ENCODE data around the gene CHMP1B. TPM values are rescaled to one million over a fixed set of nuclear protein-coding genes. Genes with fewer than 3 reads are reported as not detected.

The CHMP1B gene
- total RNA-seq, 2 donors from 2014 or later: 42.3 to 80.1 TPM

DNA sequence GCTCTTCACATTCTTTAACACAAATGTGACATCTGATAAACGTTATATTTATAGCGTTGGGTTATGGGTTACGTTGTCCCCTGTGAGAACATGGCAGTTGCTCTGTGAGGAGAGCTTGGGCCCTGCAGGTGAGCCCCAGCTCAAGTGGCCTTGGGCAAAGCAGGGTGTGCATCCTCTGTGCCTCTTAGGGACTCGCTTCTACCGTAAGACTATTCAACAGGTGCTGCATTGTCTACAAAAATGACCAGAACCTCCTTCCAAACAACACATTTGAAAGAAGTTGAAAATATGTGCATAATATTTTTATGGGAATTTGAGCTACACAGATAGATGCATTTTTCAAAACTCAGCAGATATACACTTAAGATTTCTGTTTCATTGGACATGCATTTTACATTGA is 16.4 kb upstream of the CHMP1B start:
- intact Hi-C loops (cut with DNase I): no loop called here
- no peaks in the 10 kb centered on the region for H3K9me3 ChIP-seq
- H3K4me1 ChIP-seq: no peaks in the 10 kb centered on the region
- H3K27ac ChIP-seq: no peak overlapping the region
- DNase-seq: no peak
- H3K4me3 ChIP-seq: no peak overlapping the region
- TF ChIP-seq, protein P1, sequence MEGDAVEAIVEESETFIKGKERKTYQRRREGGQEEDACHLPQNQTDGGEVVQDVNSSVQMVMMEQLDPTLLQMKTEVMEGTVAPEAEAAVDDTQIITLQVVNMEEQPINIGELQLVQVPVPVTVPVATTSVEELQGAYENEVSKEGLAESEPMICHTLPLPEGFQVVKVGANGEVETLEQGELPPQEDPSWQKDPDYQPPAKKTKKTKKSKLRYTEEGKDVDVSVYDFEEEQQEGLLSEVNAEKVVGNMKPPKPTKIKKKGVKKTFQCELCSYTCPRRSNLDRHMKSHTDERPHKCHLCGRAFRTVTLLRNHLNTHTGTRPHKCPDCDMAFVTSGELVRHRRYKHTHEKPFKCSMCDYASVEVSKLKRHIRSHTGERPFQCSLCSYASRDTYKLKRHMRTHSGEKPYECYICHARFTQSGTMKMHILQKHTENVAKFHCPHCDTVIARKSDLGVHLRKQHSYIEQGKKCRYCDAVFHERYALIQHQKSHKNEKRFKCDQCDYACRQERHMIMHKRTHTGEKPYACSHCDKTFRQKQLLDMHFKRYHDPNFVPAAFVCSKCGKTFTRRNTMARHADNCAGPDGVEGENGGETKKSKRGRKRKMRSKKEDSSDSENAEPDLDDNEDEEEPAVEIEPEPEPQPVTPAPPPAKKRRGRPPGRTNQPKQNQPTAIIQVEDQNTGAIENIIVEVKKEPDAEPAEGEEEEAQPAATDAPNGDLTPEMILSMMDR (IDR thresholded peaks at IDR 0.05): no peak
- H3K9ac ChIP-seq (ENCODE audit: low read depth in 2 of 2, low read length in 2 of 2): no peak overlapping the region
- no peaks in the 10 kb centered on the region for H3K36me3 ChIP-seq
- H3K27me3 ChIP-seq: no peaks in the 10 kb centered on the region

DNA sequence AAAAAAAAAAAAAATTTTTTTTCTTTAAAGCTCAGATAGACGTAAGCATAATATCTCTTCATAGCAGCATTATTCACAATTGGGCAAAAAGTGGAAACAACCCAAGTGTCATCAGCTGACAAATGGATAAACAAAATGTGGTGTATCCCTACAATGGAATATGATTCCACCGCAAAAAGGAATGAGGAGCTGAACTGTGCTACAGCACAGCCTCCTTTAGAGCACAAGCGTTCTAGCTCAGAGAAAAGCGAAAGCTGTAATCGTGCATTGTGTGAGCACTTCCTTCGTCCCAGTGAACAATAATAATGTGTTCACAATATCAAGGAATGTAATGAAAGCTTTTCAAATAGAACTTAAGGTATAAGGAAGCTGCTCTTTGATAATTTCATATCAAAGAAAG is 11.7 kb upstream of the CHMP1B start:
- no peaks in the 10 kb centered on the region for H3K36me3 ChIP-seq
- no peaks in the 10 kb centered on the region for H3K27me3 ChIP-seq
- TF ChIP-seq, protein P1 (IDR thresholded peaks at IDR 0.05): no peak
- intact Hi-C loops (cut with DNase I): no loop called here
- no peaks in the 10 kb centered on the region for H3K4me1 ChIP-seq
- H3K4me3 ChIP-seq: no peak overlapping the region
- H3K27ac ChIP-seq: no peak overlapping the region
- no peak overlapping the region for H3K9ac ChIP-seq (ENCODE audit: low read depth in 2 of 2, low read length in 2 of 2)
- no peaks in the 10 kb centered on the region for H3K9me3 ChIP-seq
- no peak for DNase-seq

DNA sequence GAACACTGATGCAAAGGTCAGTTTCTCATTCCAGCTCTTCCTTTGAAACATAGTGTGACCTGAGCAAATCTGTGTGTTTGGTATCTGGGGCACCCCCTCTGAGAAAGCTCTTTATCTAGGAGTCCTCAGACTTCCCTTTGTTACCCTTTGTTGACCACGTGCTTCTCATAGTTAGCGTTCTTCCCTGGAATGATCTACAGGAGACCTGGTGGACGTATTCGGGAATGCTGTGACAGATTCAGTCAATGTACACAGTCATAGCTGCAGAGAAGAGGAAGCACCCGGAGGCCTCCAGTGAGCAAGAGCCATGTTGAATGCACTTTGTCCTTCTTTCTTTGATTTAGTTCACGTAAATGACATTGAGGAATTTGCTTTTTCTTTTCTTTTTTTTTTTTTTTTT is 10.7 kb upstream of the CHMP1B start:
- Histone ChIP-seq H3K27ac (no peak overlapping the region), H3K4me1 (no peaks in the 10 kb centered on the region), H3K9ac (ENCODE audit: low read depth in 2 of 2, low read length in 2 of 2) (no peak overlapping the region), H3K36me3 (no peaks in the 10 kb centered on the region), H3K9me3 (no peaks in the 10 kb centered on the region), H3K27me3 (no peaks in the 10 kb centered on the region), H3K4me3 (no peak overlapping the region)
- TF ChIP-seq, protein P1 (IDR thresholded peaks at IDR 0.05): no peak
- no peak for DNase-seq
- intact Hi-C loops (cut with DNase I): no loop called here

DNA sequence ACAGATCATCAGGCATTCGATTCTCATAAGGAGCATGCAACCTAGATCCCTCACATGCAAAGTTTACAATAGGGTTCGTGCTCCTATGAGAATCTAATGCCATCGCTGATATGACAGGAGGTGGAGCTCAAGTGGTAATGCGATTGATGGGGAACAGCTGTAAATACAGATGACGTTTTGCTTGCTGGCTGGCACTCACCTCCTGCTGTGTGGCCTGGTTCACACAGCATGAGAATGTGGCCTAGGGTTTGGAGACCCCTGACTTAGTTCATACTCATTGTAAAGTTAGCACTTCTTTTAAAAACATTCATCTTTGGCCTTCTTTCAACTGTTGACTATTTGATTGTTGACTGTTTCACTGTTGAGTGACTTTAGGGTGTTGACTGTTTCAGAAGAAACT is 8.7 kb upstream of the CHMP1B start:
- intact Hi-C loops (cut with DNase I): no loop called here
- no peak overlapping the region for H3K9ac ChIP-seq (ENCODE audit: low read depth in 2 of 2, low read length in 2 of 2)

DNA sequence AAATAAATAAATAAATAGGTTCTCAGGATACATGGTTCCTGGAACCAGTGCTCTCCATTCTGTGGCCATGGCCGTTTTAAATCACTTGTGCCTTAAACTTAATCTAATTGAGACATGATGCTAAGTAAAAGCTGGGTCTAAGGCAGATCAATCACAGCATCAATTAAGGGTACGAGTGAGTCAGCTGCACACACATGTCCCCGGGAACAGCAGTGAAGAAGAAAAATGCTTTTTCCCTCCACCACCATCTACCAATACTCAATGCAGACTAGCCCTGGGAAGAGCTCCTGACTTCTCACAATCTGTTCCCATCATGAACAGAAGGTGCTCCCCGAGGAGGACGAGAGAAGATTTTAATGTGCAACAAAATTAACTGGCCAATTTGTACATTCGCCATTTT is 6.8 kb upstream of the CHMP1B start:
- TF ChIP-seq, protein P1 (IDR thresholded peaks at IDR 0.05): no peak
- Histone ChIP-seq H3K27me3 (no peaks in the 10 kb centered on the region), H3K36me3 (no peaks in the 10 kb centered on the region), H3K4me1 (no peaks in the 10 kb centered on the region), H3K9ac (ENCODE audit: low read depth in 2 of 2, low read length in 2 of 2) (no peak overlapping the region), H3K27ac (no peak overlapping the region), H3K9me3 (no peaks in the 10 kb centered on the region), H3K4me3 (no peak overlapping the region)
- no peak for DNase-seq
- intact Hi-C loops (cut with DNase I): no loop called here

More for the DNA sequence above, 8.7 kb upstream of the CHMP1B start:
- TF ChIP-seq, protein P1 (IDR thresholded peaks at IDR 0.05): no peak
- Histone ChIP-seq H3K27ac (no peak overlapping the region), H3K4me3 (no peak overlapping the region), H3K27me3 (no peaks in the 10 kb centered on the region), H3K4me1 (no peaks in the 10 kb centered on the region), H3K9me3 (no peaks in the 10 kb centered on the region), H3K36me3 (no peaks in the 10 kb centered on the region)
- no peak for DNase-seq

DNA sequence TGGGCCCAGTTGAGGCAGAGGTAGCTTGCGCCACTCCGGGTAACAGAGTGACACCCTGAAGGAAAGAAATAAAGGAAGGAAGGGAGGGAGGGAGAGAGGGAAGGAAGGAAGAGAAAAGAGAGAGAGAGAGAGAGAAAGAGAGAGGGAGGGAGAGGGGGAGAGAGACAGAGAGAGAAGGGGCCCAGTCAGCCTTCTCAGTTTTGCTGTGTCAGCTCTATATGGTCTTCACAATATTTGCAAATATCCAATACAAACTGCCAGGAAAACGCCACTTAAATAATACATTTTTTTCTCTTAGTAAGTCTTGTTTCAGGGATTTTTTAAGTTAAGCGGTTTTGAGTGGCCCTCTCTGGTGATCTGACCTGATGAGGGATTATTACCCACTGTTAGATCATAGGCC is 5.6 kb upstream of the CHMP1B start:
- TF ChIP-seq, protein P1 (IDR thresholded peaks at IDR 0.05): no peak
- no peaks in the 10 kb centered on the region for H3K36me3 ChIP-seq
- no peaks in the 10 kb centered on the region for H3K4me1 ChIP-seq
- no peak for DNase-seq
- H3K9ac ChIP-seq (ENCODE audit: low read depth in 2 of 2, low read length in 2 of 2): no peak overlapping the region
- no peaks in the 10 kb centered on the region for H3K9me3 ChIP-seq
- H3K4me3 ChIP-seq: no peak overlapping the region
- H3K27me3 ChIP-seq: no peaks in the 10 kb centered on the region
- intact Hi-C loops (cut with DNase I): no loop called here
- H3K27ac ChIP-seq: no peak overlapping the region
